ENCODE data around the gene GRM4.

The GRM4 gene

GRCh38 chr6:34095741-34096140 is 50.1 kb downstream of the GRM4 start:
- TF ChIP-seq CTCF (conservative IDR thresholded peaks at IDR 0.05): no peak
- H3K27ac ChIP-seq: no peak overlapping the region

- TF ChIP-seq CTCF (conservative IDR thresholded peaks at IDR 0.05): no peak
- H3K27ac ChIP-seq: no peak overlapping the region
Observed at GRCh38 chr6:34095136-34095505, 50.8 kb downstream of the GRM4 start.

- no peak for TF ChIP-seq CTCF (conservative IDR thresholded peaks at IDR 0.05)
- no peak overlapping the region for H3K27ac ChIP-seq
Observed at GRCh38 chr6:34094474-34095135, 51.3 kb downstream of the GRM4 start.

GRCh38 chr6:34093854-34094430 is 51.9 kb downstream of the GRM4 start:
- TF ChIP-seq CTCF (conservative IDR thresholded peaks at IDR 0.05): no peak
- no peak overlapping the region for H3K27ac ChIP-seq

GRCh38 chr6:34093206-34093605 is 52.7 kb downstream of the GRM4 start:
- TF ChIP-seq CTCF (conservative IDR thresholded peaks at IDR 0.05): no peak

GRCh38 chr6:34092631-34093030 is 53.3 kb downstream of the GRM4 start:
- no peak for TF ChIP-seq CTCF (conservative IDR thresholded peaks at IDR 0.05)
- H3K27ac ChIP-seq: no peak overlapping the region

More at GRCh38 chr6:34093206-34093605, 52.7 kb downstream of the GRM4 start:
- no peak overlapping the region for H3K27ac ChIP-seq

GRCh38 chr6:34090935-34091334 is 55.0 kb downstream of the GRM4 start:
- TF ChIP-seq CTCF (conservative IDR thresholded peaks at IDR 0.05): no peak
- H3K27ac ChIP-seq: no peak overlapping the region
